Tongue (tissue), 2 donors: Measurements from ENCODE around the gene ECSIT. TPM values are rescaled to one million over a fixed set of nuclear protein-coding genes. Genes with fewer than 3 reads are reported as not detected.

Experiments used
- DNase-seq: peaks from one replicate; pipeline ENCODE4 v3.0.0-alpha.2; 2015
- total RNA-seq: library from RNA; depleted of rRNA; stranded (reverse); fragments of >200 nt; gene quantifications from one replicate; pipeline ENCODE4 v1.2.3, GENCODE V29; 2014

ECSIT gene
- total RNA-seq, 1 donor from 2014 or later, result 56.6 TPM

- DNase-seq, result no peak
These were observed 21.3 kb upstream of the ECSIT start for GRCh38 chr19:11550265-11550664.

DNA sequence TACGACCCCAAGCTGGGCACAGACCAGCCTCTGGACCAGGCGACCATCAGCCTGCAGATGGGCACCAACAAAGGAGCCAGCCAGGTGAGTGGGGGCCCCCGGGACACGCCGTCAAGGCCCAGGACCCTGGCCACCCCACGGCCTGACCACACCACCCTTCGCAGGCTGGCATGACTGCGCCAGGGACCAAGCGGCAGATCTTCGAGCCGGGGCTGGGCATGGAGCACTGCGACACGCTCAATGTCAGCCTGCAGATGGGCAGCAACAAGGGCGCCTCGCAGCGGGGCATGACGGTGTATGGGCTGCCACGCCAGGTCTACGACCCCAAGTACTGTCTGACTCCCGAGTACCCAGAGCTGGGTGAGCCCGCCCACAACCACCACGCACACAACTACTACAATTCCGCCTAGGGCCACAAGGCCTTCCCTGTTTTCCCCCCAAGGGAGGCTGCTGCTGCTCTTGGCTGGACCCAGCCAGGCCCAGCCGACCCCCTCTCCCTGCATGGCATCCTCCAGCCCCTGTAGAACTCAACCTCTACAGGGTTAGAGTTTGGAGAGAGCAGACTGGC, 20.5 kb upstream of the ECSIT start:
- no peak for DNase-seq

DNA sequence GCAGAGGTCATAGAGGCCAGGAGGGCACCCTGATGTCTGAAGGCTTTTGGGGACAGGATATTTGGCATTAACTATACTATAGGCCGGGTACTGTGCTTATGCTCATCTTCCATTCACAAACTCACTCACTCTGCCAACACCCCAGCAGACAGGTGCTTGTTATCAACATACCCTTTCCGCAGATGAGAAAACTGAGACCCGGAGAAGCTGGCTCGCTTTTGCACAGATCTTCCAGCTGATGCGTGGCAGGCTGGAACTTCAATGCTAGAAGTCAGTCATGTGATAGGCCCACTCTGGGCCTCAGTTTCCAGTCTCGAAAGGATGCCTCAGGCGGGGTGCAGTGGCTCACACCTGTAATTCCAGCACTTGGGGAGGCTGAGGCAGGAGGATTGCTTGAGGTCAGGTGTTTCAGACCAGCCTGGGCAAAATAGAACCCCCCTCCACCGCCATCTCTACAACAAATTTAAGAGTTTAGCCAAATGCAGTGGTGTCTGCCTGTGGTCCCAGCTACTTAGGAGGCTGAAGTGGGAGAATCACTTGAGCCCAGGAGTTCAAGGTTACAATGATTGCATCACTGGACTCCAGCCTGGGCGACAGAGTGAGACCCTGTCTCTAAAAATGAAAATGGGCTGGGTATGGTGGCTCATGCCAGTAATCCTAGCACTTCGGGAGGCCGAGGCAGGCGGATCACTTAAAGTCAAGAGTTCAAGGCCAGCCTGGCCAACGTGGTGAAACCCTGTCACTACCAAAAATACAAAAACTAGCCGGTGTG, 19.2 kb upstream of the ECSIT start:
- no peak for DNase-seq

DNA sequence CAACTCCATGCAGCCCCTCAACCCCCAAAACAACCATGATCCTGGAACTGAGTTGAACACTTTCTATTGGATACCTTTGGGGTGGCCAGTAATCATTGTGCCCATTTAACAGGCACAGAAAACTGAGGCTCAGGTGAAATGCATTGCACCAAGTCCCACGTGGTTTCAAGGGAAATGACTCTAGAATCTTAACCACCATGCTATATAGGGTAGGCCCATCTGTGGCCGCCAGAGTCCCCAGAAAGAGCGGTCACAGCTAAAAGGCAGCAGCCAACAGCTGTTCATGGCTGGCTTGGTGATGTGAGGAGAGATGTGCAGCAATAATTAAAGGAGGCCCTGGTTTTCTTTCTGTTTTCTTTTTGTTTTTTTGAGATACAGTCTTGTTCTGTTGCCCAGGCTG, 12.3 kb upstream of the ECSIT start:
- no peak for DNase-seq

- no peak for DNase-seq
These were observed 11.7 kb upstream of the ECSIT start for GRCh38 chr19:11540645-11541044.

DNA sequence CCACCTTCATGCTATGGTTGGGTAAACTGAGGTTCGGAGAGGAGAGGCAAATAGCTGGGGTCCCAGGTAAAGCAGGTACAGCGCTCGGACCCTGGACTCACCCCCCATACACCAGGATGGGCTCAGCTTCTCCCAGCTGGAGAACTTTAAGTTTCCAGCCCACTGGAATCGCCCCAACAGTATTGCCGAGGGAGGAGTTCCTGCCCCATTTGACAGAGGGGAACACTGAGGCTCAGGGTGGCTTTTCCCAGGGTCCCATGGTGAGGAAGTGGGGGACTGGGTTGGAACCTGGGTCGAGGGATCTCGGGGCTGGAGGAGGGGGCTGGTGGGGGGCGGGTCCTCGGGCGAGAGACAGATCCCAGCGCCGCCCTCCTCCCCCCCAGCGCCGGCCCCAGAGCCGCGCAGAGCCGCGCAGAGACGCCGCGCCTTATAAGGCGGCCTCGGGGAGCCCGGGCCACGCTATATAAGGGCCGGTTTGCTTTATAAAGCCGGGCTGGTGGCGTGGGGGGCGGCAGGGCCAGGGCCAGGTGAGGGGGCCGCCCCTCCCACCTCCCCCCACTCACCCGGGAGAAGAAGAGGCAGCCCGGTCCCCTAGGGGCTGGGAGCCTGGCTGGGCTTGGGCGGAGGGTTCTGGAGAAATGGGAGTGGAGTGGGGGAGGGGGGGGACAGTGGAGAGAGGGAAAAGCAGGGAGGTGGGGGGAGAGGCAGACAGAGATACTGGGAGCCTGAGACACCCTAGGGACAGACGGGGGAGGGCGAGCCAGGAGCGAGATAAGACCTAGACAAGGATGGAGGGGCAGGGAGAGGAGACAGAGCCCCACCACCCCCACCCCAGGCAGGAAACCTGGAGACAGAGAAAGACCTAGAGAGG, 10.8 kb upstream of the ECSIT start:
- DNase-seq, result peak; percentile 57

DNA sequence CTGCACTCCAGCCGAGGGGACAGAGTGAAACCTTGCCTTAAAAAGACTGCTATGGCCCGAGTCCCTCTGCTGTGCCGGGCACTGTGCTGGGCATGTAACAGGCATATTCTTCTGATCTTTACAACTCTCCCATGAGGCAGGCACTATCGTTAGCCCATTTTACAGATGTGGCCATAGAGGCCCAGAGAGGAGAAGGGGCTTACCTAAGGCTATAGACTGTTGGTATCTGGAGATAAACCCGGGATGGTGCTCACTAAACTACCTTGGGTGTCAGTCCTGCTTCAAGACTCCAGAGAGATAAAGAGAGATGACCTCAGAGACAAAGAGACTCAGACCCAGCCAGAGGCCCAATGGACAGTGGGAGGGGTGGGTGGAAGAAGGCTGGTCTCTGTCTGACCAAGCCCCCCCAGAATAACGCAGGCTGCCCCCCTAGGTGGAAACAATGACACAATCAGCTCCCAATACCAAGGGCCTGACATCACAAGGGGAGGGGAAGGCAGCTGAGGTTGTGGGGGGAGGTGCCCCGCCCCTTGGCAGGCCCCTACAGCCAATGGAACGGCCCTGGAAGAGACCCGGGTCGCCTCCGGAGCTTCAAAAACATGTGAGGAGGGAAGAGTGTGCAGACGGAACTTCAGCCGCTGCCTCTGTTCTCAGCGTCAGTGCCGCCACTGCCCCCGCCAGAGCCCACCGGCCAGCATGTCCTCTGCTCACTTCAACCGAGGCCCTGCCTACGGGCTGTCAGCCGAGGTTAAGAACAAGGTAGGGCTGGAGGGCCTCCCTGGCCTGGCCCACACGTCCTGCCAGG, 9.5 kb upstream of the ECSIT start, which contains the start of gene CNN1:
CNN1 (plus strand) TSS at position 620 of the 805 bp plus-strand sequence; CDS start at position 697, 77 bp downstream.
- peak; percentile 82 for DNase-seq

DNA sequence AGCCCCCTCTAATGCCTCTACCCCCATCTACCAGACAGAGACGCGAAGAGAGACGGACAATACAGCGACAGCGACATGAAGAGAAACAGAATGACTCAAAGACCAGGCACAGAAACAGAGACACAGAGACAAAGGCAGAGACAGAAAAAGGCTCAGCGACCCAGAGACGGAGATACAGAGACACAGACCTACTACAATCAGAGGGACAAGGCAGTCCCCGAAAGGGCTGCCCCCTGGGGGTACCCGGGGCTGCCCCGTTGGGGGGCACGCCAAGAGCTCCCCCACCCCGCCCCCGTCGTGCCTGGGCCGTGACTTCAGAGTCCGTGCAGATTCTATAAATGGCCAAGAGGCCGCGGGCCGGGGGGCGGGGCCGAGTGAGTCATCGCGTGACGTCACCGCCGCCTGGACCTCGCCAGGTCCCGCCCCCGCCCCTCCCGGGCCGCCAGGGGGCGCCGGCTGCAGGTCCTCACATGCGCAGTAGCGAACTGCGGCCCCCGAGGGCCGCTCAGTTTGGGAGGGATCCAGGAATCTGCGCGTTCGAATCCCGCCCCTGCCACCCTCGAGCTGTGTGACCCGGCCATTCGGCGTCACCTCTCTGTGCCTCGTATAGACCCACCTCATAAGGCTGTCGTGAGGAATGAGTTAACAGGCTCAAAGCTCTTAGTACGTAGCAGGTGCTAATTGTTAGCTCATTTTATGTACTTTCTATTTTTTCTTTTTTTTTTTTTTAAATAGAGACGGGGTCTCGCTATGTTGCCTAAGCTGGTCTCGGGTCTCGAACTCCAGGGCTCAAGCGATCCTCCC, 7.1 kb upstream of the ECSIT start:
- DNase-seq, result peak; percentile 90

GRCh38 chr19:11534948-11535347, 6.0 kb upstream of the ECSIT start:
- no peak for DNase-seq

DNA sequence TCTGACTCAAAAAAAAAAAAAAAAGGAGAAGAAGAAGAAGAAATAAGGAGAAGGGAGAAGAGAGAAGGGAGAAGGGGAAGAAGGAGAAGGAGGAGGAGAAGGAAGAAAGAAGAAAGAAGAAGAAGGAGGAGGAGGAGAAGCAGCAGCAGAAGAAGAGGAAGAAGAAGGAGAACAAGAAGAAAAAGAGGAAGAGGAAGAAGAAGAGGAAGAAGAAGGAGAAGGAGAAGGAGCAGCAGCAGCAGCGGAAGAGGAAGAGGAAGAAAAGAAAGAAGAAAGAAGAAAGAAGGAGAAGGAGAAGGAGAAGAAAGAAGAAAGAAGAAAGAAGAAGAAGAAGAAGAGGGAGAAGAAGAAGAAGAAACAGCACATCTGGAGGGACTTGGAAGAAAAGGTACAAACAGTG, 5.6 kb upstream of the ECSIT start:
- no peak for DNase-seq

- peak; percentile 85 for DNase-seq
These were observed 1.5 kb upstream of the ECSIT start for GRCh38 chr19:11530432-11530831.

GRCh38 chr19:11519138-11519537, 9.8 kb downstream of the ECSIT start:
- no peak for DNase-seq

DNA sequence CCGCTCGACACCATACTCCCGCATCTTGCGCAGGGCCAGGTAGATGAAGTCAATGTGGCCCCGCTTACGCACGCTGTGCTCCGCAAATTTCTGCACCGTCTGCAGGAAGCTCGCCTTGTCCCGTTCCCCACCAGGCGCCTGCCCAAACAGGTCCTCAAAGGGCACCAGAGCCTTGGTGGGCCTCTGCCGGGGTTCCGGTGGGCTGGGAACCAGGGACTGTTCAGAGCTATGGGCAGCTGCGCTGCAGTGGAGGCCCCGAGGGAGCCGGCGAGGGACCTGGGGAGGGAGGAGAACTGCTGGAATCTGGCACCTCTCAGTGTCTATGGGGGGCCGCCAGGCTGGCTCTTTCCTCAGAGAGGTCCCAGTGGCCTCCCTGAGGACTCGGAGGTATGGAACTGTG, 15.0 kb downstream of the ECSIT start:
- no peak for DNase-seq

- no peak for DNase-seq
These were observed 18.5 kb downstream of the ECSIT start for GRCh38 chr19:11510444-11510843.

DNA sequence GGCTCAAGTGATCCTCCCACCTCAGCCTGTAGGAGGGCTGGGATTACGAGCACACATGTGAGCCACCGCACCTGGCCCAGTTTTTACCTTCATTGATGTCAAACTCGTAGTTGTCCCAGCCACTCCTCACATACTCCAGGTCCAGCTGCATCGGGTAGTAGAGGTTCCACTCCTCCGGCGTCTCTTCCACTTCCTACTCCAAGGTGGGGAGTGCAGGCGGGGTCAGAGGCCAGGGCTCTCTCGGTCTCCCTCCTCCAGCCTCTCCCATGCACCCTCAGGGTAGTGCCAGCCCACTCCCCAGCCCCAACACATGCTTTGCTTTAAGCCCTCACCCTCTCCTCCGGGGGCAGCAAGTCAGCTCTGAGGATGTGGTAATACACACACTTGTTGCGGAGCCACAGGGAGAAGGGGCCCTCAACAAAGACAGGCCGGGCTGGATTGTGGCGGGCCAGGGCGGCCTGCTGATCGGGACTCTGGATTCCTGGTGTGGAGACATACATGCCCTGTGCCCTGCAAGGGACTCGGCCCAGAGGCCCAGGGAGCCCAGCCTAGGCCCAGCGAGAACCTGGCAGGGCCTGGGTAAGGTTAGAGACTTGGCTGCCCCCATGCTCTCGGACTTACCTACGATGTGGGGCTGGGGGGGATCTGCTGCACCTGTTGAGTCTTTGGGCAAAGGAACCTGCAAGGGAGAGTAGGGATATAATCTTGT, 21.4 kb downstream of the ECSIT start:
- DNase-seq, result no peak

- no peak for DNase-seq
These were observed 22.0 kb downstream of the ECSIT start for GRCh38 chr19:11506967-11507366.

DNA sequence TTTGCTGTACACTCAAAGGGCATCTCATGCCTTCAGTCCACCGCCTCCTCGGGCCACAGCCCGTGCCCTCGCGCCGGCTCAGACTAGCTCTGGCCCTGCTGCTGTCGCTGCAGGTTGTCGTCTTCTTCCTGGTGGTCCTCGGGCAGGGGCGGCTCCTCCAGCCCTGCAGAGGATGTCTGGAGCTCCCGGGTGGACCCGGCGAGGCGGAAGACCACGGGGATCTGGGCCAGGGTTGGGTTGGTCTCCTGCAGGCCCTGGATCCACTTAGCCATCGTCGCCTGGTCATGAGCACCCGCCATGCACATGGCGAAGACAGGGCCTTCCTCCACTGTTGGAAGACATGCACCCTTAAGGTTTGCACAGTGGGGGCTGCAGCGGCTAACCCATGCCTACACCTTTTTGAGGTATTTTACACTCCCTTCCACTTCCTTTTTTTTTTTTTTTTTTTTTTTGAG, 22.8 kb downstream of the ECSIT start:
- DNase-seq, result no peak

DNA sequence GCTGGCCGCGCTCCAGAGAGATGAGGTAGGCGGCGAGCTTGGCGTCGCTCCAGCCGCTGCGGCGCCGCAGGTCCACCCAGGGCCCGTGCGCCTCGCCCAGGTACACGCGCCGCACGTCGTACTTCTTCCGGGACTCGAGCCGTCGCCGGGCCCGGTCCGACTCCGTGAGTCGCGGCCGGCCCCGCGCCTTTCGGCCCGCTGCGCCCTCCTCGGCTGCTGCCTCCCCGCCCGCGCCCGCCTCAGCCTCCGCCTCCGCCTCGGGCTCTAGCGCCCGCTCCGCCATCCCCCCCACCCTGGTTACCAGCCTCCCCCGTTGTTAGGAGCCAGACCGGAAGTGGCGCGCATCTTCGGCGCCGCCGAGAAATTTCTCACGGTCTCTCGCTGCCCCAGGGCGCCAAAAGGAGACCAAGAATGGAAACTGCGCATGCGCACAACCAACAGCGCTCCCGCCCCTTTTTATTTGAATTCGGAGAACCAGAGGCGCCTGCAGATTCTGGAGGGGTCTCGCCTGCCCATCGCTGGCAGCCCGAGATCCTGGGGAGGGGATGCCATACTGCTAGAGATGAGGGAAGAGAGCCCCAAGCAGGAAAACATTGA, 23.3 kb downstream of the ECSIT start, which contains the start of gene ZNF653:
ZNF653 (minus strand) TSS at position 336 of the 597 bp plus-strand sequence; CDS start at position 283, 53 bp downstream.
- peak; percentile 99 for DNase-seq

DNA sequence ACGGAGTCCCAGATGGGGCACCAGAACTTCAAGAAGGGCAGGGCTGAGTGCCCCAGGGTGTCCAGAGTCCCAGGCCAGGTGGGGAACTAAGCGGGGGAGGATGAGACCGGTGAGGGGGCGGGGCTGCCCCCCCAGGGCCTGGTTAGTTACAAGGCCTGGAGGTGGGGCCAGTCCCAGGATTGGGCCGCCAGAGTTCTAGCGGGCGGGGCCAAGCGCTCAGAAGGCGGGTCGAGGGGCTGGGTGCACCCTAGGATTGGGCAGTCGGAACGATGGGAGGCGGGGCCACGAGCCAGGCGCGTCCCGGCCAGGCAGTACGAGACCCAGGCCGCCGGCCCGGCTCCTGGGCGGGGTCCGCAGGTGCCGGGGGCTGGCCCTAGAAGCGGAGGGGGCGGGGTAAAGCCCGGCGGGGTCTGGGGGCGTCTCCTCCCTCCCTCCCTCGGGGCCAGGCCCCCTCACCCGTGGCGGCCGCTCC, 23.9 kb downstream of the ECSIT start:
- peak; percentile 98 for DNase-seq
